ENCODE results near the gene GADD45G.

The GADD45G gene

GRCh38 chr9:89592213-89592815 is 12.5 kb upstream of the GADD45G start:
- DNase-seq (ENCODE audit: extremely low read depth in 1 of 2, low read depth in 1 of 2), result no peak

DNA sequence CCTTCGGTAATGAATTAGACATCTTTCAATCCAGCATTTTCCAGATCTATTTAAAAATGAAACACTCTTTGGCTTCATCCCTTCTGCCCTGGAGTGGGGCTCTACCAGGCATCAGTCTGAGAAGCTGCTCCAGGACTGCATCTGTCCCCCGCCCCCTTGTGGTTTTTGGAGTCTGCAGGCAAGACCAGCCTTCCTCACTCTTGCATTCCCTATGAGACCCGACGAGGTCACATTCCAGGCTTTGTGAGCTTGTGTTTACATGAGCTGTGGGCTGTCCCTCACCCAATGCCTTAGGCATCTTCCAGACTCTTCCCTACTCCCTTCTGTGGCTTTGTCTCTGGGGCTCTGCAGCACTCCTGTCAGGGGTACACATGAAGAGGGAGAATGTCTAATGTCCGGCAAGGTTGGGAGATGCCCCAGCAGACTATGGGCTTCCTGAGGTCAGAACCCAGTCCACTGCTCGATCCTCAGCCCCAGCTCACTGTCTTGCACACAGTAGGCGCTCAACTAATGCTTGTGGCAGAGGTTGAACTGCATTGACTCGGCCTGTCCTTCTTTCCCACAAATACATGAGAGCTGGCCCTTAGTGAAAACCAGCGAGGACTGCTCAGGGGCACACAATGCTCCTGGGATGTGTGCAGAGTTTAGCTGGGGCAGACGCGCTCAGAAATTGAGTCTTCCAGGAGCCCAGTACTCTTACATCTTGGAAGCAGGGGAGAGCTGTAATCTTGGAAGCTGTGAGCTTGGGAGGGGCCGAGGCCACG is 11.7 kb upstream of the GADD45G start:
- DNase-seq (ENCODE audit: extremely low read depth in 1 of 2, low read depth in 1 of 2), result no peak

DNA sequence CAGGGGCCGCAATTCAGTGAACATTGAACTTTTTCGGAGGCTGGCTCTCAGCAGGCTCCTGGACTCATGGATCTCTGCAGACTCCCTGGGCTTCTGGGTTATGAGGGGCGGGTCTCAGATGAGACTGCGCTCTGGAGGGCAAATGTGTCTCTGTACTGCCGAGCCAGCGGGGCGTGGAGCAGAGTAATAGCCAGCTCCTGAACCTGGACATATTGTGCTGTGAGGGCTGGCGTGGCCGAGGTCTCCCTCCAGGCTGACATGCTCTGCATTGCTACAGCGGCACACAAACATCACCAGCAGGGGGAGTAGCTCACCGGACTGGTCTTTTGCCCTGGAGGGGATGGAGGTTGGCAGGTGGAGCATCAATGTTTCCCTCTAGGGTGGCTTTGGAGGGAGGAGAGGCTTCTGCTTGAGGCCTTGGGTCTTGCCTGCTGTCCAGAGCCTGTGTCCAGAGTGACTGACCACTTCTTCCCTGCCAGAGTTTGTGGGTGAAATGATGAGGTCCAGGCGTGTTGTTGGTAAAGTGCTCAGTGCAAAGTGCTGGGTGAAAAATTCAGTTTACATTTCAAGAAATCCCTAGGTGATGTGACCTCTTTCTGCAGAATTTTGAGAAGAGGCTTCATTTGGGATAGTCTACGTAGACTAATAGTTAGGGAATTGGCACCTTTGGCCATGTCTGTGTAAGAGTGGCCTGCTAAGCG is 10.9 kb upstream of the GADD45G start:
- no peak for DNase-seq (ENCODE audit: extremely low read depth in 1 of 2, low read depth in 1 of 2)

DNA sequence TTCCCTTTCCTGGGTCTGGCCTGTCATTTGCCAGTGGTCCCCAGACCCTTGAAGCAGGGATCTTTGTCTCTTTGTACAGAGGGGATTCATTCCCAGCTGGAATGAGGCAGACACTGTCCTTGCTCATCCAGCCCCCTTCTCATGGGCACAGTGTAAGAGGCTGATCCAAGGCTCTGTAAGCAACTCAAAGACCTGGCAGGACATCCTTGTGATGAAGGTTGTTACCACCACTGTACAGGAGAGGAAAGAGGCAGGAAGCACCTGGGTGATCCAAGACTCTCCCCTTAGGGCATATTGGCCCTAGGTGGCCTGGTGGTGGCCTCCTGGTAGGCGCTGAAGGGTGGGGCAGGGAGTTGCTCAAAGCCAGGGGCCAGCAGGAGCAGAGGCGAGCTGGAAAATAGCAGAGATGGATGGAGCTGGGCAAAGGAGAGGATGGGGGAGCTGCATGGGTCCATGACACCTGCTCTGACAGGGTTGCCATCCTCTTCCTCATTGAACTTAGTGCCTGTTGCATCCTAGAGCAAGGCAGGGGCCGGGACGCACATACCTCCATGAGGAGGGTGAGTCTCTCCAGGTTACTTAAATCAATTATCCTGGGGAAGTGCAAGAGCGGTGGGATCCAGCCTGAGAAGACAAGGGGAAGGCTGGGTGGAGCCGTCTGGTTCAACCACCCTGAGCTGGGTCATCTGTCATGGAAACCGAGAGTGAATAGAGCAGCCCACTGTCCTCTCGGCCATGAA is 9.8 kb upstream of the GADD45G start:
- DNase-seq (ENCODE audit: extremely low read depth in 1 of 2, low read depth in 1 of 2), result no peak

DNA sequence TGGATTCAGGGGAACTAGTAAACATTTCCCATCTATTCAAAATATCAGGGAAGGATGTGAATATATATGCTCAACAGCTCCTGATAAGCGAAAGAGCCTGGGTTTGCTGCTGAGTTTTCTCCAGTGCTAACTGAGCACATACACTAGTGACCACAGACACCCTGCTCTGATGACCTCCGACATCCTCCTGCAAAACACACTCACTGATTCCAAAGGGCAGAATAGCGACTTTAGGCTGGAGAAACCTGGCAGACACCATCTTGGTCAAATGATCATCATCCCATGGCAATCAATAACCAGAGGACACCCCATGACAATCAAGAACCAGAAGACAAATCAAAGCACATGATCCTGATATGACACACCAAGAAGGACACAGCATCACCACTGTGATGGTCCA is 9.2 kb upstream of the GADD45G start:
- DNase-seq (ENCODE audit: extremely low read depth in 1 of 2, low read depth in 1 of 2), result no peak

DNA sequence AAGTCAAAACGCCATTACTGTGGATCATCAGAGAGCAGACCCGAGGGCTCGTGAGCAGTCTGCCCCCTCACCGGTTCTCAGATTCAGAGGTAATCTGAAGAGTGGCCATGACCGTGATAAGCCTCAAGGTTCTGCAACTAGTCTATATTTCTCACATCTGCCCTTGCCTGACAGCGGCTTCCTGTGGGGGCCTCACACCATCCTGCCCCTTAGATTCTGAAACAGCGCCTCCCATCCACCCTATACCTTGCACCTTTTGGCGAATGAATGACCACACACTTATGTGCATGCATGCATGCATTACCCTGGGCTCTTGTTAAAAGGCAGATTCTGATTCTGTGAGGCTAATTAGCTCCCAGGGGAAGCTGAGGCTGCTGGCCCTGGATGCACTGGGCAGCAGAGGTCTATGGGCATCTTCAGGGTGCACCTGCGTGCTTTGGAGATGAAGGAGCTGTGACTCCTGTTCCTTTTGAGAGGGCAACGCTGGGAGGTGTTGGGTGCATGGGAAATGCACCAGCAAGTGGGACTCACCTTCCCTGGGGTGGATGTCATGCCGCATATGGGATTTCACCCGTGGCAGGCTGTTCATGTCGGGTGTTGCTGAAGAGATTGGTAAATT is 7.8 kb upstream of the GADD45G start:
- no peak for DNase-seq (ENCODE audit: extremely low read depth in 1 of 2, low read depth in 1 of 2)

DNA sequence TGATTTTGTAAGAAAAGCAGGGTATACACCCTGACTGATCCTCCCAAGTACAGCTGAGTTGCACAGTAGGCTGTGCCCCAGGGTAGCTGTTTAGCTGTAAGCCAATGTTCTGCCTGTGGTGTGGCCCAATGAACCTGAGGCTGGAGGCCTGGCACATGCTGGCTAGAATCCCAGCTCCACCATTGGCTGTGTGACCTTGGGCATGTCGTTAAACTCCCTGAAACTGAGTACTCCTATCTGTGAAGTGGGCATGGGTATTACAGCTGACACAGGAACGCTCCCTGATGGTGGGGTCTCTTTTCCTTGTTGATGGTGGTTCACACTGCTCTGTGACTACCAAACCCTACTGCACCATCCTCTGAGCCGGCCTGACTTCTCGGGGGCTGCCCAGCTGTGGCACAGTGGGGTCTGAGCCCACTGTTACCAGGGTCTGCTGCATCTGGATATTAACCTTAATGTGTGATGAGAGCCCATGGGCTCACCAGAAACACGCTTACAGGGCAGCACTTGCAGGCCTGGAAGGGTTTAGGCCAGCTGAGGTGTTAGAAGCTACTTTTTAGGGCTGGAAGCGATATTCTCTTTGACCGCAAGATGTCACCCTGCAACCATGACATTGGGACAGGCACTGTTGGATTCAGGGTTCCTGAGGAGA is 7.0 kb upstream of the GADD45G start:
- no peak for DNase-seq (ENCODE audit: extremely low read depth in 1 of 2, low read depth in 1 of 2)

DNA sequence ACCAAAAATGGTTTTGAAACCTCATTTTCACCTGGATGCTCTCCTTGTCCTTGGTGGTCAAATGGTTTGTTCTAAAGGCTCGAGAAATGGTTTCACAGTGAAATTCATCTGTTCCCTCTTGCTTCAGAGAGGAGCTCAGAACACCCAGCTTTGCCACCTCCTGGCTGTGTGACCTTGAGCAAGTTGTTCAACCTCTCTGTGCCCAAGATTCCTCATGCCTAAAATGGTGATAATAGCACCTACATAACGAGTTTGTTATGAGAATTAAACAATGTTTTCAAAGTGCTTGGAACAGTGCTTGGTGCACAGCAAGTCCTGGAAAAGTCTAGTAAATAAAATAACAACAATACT is 6.5 kb upstream of the GADD45G start:
- no peak for DNase-seq (ENCODE audit: extremely low read depth in 1 of 2, low read depth in 1 of 2)

- DNase-seq (ENCODE audit: extremely low read depth in 1 of 2, low read depth in 1 of 2), result no peak
Measured at GRCh38 chr9:89598926-89599325, 5.9 kb upstream of the GADD45G start.

- DNase-seq (ENCODE audit: extremely low read depth in 1 of 2, low read depth in 1 of 2), result no peak
Measured at GRCh38 chr9:89600831-89601230, 4.0 kb upstream of the GADD45G start.

DNA sequence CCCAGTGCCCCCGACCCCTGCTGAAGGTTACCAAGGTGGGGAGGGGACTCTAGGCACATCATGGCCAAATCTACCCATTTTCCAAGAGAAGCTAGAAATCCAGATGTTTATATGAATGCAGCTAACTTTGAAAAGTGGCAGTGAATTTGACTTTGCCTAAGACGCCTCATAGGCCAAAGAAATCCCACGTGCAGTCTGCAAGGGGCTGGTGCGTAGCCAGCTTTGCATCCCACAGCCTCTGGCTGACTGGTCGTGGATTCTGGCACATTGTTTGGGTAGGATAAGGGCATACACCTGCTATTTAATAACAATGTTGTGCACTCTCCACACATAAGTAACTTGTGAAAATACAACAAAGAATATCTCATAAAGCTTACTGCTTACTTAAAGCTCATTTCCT is 3.5 kb upstream of the GADD45G start:
- no peak for DNase-seq (ENCODE audit: extremely low read depth in 1 of 2, low read depth in 1 of 2)

- no peak for DNase-seq (ENCODE audit: extremely low read depth in 1 of 2, low read depth in 1 of 2)
Measured at GRCh38 chr9:89601856-89602562, 2.8 kb upstream of the GADD45G start.

- peak; percentile 63 to 78 for DNase-seq (ENCODE audit: extremely low read depth in 1 of 2, low read depth in 1 of 2)
Measured at GRCh38 chr9:89602978-89603766, 1.6 kb upstream of the GADD45G start.

GRCh38 chr9:89603767-89604665 is 796 bp upstream of the GADD45G start:
- DNase-seq (ENCODE audit: extremely low read depth in 1 of 2, low read depth in 1 of 2), result no peak

GRCh38 chr9:89605465-89606048 is 745 bp downstream of the GADD45G start:
- peak in 1 of 2 donors; percentile 17 for DNase-seq (ENCODE audit: extremely low read depth in 1 of 2, low read depth in 1 of 2)

GRCh38 chr9:89606049-89606623 is 1.3 kb downstream of the GADD45G start:
- DNase-seq (ENCODE audit: extremely low read depth in 1 of 2, low read depth in 1 of 2), result no peak

DNA sequence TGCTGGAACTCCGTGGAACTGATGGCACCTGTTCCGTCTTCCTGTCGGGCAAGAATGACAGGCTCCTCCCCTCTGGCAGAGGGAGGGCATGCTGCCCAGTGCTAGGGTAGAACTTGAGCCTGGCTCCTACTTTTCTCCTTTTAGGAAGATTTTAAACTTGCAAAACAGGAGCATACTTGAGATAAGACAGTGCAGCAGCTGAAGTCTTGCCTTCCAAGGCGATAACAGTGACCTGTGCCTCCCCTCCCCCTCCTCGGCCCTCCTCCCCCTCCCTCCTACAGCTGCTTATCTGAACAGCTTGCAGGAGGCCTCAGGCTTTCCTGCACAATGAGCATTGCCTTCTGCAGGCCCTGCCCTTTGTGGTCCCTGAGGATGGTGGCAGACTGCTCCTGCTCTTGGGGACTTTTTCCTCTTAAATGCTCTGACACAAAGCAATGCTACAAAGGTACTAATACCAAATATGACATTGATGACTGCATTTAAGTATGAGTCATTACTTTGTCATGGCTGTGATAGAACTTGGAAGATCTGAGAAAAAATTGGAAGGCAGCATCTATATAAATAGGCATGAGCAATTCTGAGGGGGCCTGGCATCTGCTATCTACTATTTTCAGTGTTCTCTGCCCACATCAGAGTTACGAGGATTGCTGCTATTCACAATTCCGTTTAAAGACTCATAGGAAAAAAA is 2.0 kb downstream of the GADD45G start:
- no peak for DNase-seq (ENCODE audit: extremely low read depth in 1 of 2, low read depth in 1 of 2)
